ENCODE measurements around the gene EMC1. TPM values are rescaled to one million over a fixed set of nuclear protein-coding genes. Genes with fewer than 3 reads are reported as not detected.
"Not testable (repeated sequence)": the region's sequence is repeated elsewhere in the genome, so short reads cannot be mapped to it uniquely, and the experiment has no call there.

Gene EMC1
- total and polyA plus RNA-seq, 2 donors (not counting 1 experiment from before 2014, with no cell fraction given): 25.8 to 45.5 TPM

DNA sequence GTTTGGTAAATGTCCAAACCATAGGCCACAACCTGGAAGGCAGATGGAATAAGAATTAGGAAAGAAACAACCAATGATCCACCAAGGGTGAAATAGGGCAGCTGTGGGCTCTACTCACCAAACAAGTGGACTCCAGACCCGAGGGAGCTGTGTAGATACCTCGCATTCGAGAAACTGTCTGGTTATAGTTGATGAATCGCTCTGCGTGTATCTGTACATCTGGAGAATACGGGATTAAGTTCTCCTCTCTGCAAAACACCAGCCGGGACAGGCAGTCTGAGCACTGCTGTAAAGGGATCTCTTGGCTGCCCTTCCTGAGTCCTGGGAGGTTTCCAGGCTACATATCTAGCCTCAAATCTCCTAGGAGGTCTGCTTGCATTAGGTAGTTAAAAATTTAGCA, 31.9 kb downstream of the EMC1 start:
- no peaks in the 10 kb centered on the region for H3K4me1 ChIP-seq (ENCODE audit: control insufficient read depth in 2 of 2, insufficient read depth in 2 of 2, low read length in 2 of 2)
- peaks cover 3% of the 10 kb centered on the region for H4K20me1 ChIP-seq (ENCODE audit: control insufficient read depth, insufficient read depth, low read length, poor library complexity, severe bottlenecking)
- Mint-ChIP-seq H3K9me3 (ENCODE audit: insufficient read depth) (no peaks in the 10 kb centered on the region), H3K27me3 (no peaks in the 10 kb centered on the region), H3K27ac (no peak overlapping the region), H3K4me1 (peaks cover 4% of the 10 kb centered on the region), H3K4me3 (no peak overlapping the region)
- DNase-seq: no peak
- H3K79me2 ChIP-seq (ENCODE audit: control insufficient read depth, insufficient read depth, low read length): no peaks in the 10 kb centered on the region
- CTCF ChIA-PET: no interaction called here
- H3K9me3 ChIP-seq (ENCODE audit: control extremely low read depth in 1 of 3, control insufficient read depth in 2 of 3, insufficient read depth in 1 of 3, low read length in 2 of 3): no peaks in the 10 kb centered on the region
- peaks cover 0 to 56% of the 10 kb centered on the region in 2 experiments for H3K36me3 ChIP-seq (replicated peaks in 1 of 2; ENCODE audit: control extremely low read depth in 1 of 2, control insufficient read depth in 1 of 2, extremely low read depth in 1 of 2, insufficient read depth in 2 of 2, low read length in 1 of 2)
- no peak overlapping the region for H3K4me3 ChIP-seq (ENCODE audit: control extremely low read depth in 1 of 5, extremely low read depth in 1 of 5, insufficient read depth in 1 of 5, low read depth in 2 of 5, low read length in 4 of 5)
- WGBS (ENCODE audit: insufficient coverage): 98% methylated on average over 7 of the region's 7 CpGs
- POLR2A ChIA-PET: no interaction called here
- no peak overlapping the region for H3K27ac ChIP-seq (ENCODE audit: low read length in 2 of 2)
- TF ChIP-seq CTCF (IDR thresholded peaks at IDR 0.05) (no peak), EZH2 (IDR thresholded peaks at IDR 0.05; ENCODE audit: borderline replicate concordance, insufficient read depth, low read depth, low read length, poor library complexity, severe bottlenecking) (no peak)
- H3K9ac ChIP-seq (ENCODE audit: low read length): no peak overlapping the region
- no peak overlapping the region for H3K4me2 ChIP-seq (replicated peaks; ENCODE audit: low read depth, low read length, poor library complexity, severe bottlenecking)
- H2AFZ ChIP-seq (ENCODE audit: insufficient read depth, low read depth, low read length, poor library complexity, severe bottlenecking): no peak overlapping the region
- H3K27me3 ChIP-seq (replicated peaks in 1 of 4; ENCODE audit: control extremely low read depth in 1 of 4, control insufficient read depth in 3 of 4, insufficient read depth in 4 of 4, low read length in 3 of 4): no peaks in the 10 kb centered on the region
- intact Hi-C loops (cut with micrococcal nuclease): no loop called here
- ATAC-seq (ENCODE audit: low read depth): no peak

DNA sequence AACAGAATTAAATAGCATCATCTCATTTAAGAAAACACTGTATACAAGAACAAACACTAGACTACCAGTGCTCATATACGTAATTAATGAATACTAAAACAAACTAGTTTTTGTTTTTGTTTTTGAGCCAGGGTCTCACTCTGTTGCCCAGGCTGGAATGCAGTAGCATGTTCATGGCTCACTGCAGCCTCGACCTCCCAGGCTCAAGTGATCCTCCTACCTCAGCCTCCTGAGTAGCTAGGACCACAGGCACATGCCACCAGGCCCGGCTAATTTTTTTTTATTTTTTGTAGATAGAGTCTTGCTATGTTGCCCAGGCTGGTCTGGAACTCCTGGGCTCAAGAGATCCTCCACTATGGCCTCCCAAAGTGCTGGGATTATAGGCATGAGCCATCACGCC, 34.7 kb downstream of the EMC1 start:
- peaks cover 15% of the 10 kb centered on the region for H3K4me1 Mint-ChIP-seq
- H3K4me3 ChIP-seq (ENCODE audit: control extremely low read depth in 1 of 5, extremely low read depth in 1 of 5, insufficient read depth in 1 of 5, low read depth in 2 of 5, low read length in 4 of 5); H3K9me3 Mint-ChIP-seq (ENCODE audit: insufficient read depth); H3K27me3 ChIP-seq (replicated peaks in 1 of 4; ENCODE audit: control extremely low read depth in 1 of 4, control insufficient read depth in 3 of 4, insufficient read depth in 4 of 4, low read length in 3 of 4); CTCF ChIA-PET; H2AFZ ChIP-seq (ENCODE audit: insufficient read depth, low read depth, low read length, poor library complexity, severe bottlenecking); H4K20me1 ChIP-seq (ENCODE audit: control insufficient read depth, insufficient read depth, low read length, poor library complexity, severe bottlenecking); H3K27me3 Mint-ChIP-seq; H3K9me3 ChIP-seq (ENCODE audit: control extremely low read depth in 1 of 3, control insufficient read depth in 2 of 3, insufficient read depth in 1 of 3, low read length in 2 of 3); H3K4me3 Mint-ChIP-seq; H3K4me1 ChIP-seq (ENCODE audit: control insufficient read depth in 2 of 2, insufficient read depth in 2 of 2, low read length in 2 of 2); ATAC-seq (ENCODE audit: low read depth); H3K4me2 ChIP-seq (replicated peaks; ENCODE audit: low read depth, low read length, poor library complexity, severe bottlenecking); H3K9ac ChIP-seq (ENCODE audit: low read length); H3K27ac Mint-ChIP-seq; H3K27ac ChIP-seq (ENCODE audit: low read length in 2 of 2); intact Hi-C loops (cut with micrococcal nuclease); POLR2A ChIA-PET; DNase-seq: not testable (repeated sequence)
- Histone ChIP-seq H3K79me2 (ENCODE audit: control insufficient read depth, insufficient read depth, low read length) (peaks cover 20% of the 10 kb centered on the region), H3K36me3 (replicated peaks in 1 of 2; ENCODE audit: control extremely low read depth in 1 of 2, control insufficient read depth in 1 of 2, extremely low read depth in 1 of 2, insufficient read depth in 2 of 2, low read length in 1 of 2) (peaks cover 2 to 40% of the 10 kb centered on the region in 2 experiments)
- no CpG with 5 or more reads among the region's 4 CpGs for WGBS (ENCODE audit: insufficient coverage)

Measured in B cell (primary cell).